K562 (cell line): ENCODE data around the gene SLC9A3. TPM values are rescaled to one million over a fixed set of nuclear protein-coding genes. Genes with fewer than 3 reads are reported as not detected.

Experiments used
- CBX1 ChIP-seq: sonication (generic); IDR thresholded peaks from 2 replicates; pipeline ENCODE4 v1.6.1; 2016; ENCODE audit warnings: antibody characterized with exemption, low read depth, mild to moderate bottlenecking
- CBX8 ChIP-seq: fragments of 200-600 bp; sonication (generic); IDR thresholded peaks from 2 replicates; pipeline ENCODE4 v1.6.1; 2012; ENCODE audit warnings: borderline replicate concordance, mixed run types, low read depth, mild to moderate bottlenecking, moderate library complexity, mixed read lengths, low read length, control low read depth, inconsistent platforms; ENCODE audit not compliant: poor library complexity, severe bottlenecking; ENCODE audit errors: extremely low read depth
- DEAF1 ChIP-seq: fragments of 450-650 bp; formaldehyde crosslinking; IDR thresholded peaks from 2 replicates; pipeline ENCODE4 v1.4.0; 2020; ENCODE audit warnings: mild to moderate bottlenecking, moderate library complexity
- GABPA ChIP-seq: fragments of 200-800 bp; sonication (Bioruptor generic); conservative IDR thresholded peaks from 2 replicates; pipeline ENCODE4 v1.6.1; 2016; ENCODE audit warnings: low read depth, missing genetic modification characterization, missing compliant biosample characterization
- MCM7 ChIP-seq, 2 experiments: fragments of 450-650 bp; IDR thresholded peaks; 2 replicates each; pipeline ENCODE4 v1.6.1; 2016 to 2018
- MXD1 ChIP-seq: fragments of 250-450 bp; sonication (Bioruptor Pico); IDR thresholded peaks from 2 replicates; pipeline ENCODE4 v1.8.0; 2021; ENCODE audit warnings: borderline replicate concordance, mild to moderate bottlenecking, moderate library complexity; ENCODE audit not compliant: poor library complexity, severe bottlenecking
- POLR2G ChIP-seq: fragments of 200-400 bp; formaldehyde crosslinking; IDR thresholded peaks from 2 replicates; pipeline ENCODE4 v1.6.1; 2017; ENCODE audit warnings: low read depth, mild to moderate bottlenecking, antibody characterized with exemption, low read length, moderate library complexity
- POLR3G ChIP-seq: IDR thresholded peaks from 2 replicates; pipeline ENCODE4 v1.6.1; 2011; ENCODE audit not compliant: insufficient read length, insufficient replicate concordance; ENCODE audit errors: extremely low read depth
- RUNX1 ChIP-seq: sonication (generic); IDR thresholded peaks from 2 replicates; pipeline ENCODE4 v1.6.1; 2016; ENCODE audit warnings: antibody characterized with exemption, low read depth
- TCFL5 ChIP-seq: fragments of 250-450 bp; sonication (Bioruptor Pico); conservative IDR thresholded peaks from 2 replicates; pipeline ENCODE4 v1.6.1; 2021; ENCODE audit warnings: mild to moderate bottlenecking, moderate library complexity, matching md5 sums
- THAP12 ChIP-seq: fragments of 250-450 bp; sonication (Bioruptor Pico); IDR thresholded peaks from 2 replicates; pipeline ENCODE4 v1.9.0; 2021; ENCODE audit warnings: mild to moderate bottlenecking, inconsistent platforms
- ZNF146 ChIP-seq: IDR thresholded peaks from one replicate; pipeline ENCODE4 v1.6.1; 2018; ENCODE audit warnings: missing compliant biosample characterization; ENCODE audit not compliant: unreplicated experiment
- ZNF589 ChIP-seq: fragments of 200-800 bp; sonication (Bioruptor generic); IDR thresholded peaks from 2 replicates; pipeline ENCODE4 v1.6.1; 2016; ENCODE audit warnings: low read depth, missing genetic modification characterization, missing compliant biosample characterization
- polyA plus RNA-seq, 8 experiments: library from polyadenylated mRNA; depleted of rRNA in 4 of 8; stranded (reverse) in 5 of 8; unstranded in 3 of 8; fragments of >200 nt; fragmentation: Nextera tagmentation in 2 of 8; fragmentation: Illumina TruSeq in 1 of 8; extraction: Ambion mirVana in 2 of 8; extraction: Trizol in 1 of 8; gene quantifications; 2 replicates each; pipeline versions ENCODE4 v1.2.1 to v1.2.3, GENCODE V29; 2011 to 2014; ENCODE audit warnings: inconsistent platforms in 1 of 8, missing spikeins in 1 of 8
- total RNA-seq, 7 experiments: library from RNA; depleted of rRNA in 6 of 7; stranded (reverse); fragments of >200 nt in 6 of 7; fragmentation: Illumina TruSeq in 2 of 7; extraction: Trizol in 2 of 7; gene quantifications; 2 replicates each; pipeline versions ENCODE4 v1.2.1 to v1.2.3, GENCODE V29; 2011 to 2021; ENCODE audit warnings: low replicate concordance in 1 of 7

Gene SLC9A3
- total and polyA plus RNA-seq, 9 of the 15 experiments (the other 6 are each of a cell fraction or from before 2014, with no cell fraction given) = 1.5 to 5.8 (median 3.7) TPM; not detected in 2

GRCh38 chr5:504326-505154, 19.7 kb downstream of the SLC9A3 start (continued):
- TF ChIP-seq DEAF1 (CRISPR knock-in tag) = no peak
- TF ChIP-seq ZNF589 (CRISPR knock-in tag) = no peak
- TF ChIP-seq POLR2G = no peak
- TF ChIP-seq GABPA (tag) = no peak
- no peak for TF ChIP-seq ZNF146 (CRISPR knock-in tag)
- TF ChIP-seq THAP12 (CRISPR knock-in tag) = no peak
- TF ChIP-seq POLR3G = no peak
- no peak for TF ChIP-seq CBX8
- no peak for TF ChIP-seq MXD1 (CRISPR knock-in tag)
- TF ChIP-seq MCM7 (IDR thresholded peaks at IDR 0.05) = no peak
- no peak for TF ChIP-seq TCFL5 (CRISPR knock-in tag)
- no peak for TF ChIP-seq CBX1
- no peak for TF ChIP-seq RUNX1
